Choroid plexus epithelial cell (primary cell): Measurements from ENCODE around the gene HMSD.
A peak's percentile ranks its signal among the peaks of the same experiment; 100 is the strongest.

Experiments used
- DNase-seq: peaks from one replicate; pipeline ENCODE4 v3.0.0-alpha.2; 2010; ENCODE audit warnings: low read depth
- H3K4me3 ChIP-seq: 2 replicates; pipeline ENCODE4 v1.5.1; 2011; ENCODE audit warnings: low read depth, mild to moderate bottlenecking, control low read depth, low read length, moderate library complexity
- CTCF ChIP-seq: conservative IDR thresholded peaks from 2 replicates; pipeline ENCODE4 v1.5.1; 2011; ENCODE audit warnings: low read depth, mild to moderate bottlenecking, control low read depth, inconsistent platforms, low read length, moderate library complexity

HMSD gene

GRCh38 chr18:63987743-63988142 lies 38.6 kb downstream of the HMSD start:
- peak; percentile 55 for DNase-seq
- H3K4me3 ChIP-seq = no peak overlapping the region
- no peak for TF ChIP-seq CTCF

DNA sequence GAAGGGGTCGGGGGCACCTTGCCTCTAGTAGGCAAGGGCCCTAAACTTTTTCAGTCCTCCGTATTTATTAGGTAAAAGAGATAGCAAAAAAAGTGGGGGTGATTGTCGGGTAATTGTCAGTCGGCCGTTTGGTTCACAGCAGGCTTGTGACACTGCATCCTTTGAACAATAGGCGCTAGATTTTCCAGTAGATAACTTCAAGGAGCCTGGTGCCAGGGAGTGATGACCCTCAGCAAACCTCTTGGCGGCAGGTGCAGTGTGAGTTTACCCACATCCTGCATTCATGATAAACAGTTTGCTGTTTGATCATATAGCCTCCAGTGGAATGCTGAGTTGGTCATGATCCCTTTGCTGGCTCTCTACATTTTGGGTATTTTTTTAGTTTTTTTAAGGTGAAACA lies 43.6 kb downstream of the HMSD start:
- no peak overlapping the region for H3K4me3 ChIP-seq
- TF ChIP-seq CTCF = no peak
- DNase-seq = no peak

DNA sequence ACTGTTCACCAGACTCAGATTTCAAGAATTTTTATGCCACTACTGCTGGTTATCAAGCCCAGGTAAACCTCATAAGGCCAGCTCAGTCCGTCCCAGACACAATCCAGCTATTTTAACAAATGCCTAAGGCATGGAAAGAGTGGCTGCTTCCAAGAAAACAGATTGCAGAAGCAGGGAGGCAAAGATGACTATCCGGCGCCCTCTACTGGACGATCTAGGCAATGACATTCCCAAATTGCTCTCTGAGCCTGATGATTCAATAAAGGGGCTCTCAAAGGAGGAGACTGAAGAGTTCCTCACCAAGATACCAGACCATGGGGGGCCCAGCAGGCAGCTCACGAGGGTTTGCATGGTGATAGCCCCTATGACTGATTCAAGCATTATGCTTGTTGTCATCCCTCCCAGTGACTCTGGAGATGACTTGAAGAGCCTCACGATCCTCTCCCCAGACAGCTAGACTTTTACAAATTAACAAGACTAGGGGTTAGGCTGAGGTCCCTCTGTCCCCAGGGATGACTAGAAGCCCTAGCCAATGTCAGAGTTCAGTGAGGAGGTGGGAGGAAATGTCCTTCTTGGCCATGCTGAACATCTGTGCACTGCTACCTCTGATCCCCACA lies 45.8 kb downstream of the HMSD start:
- peak; percentile 93 for TF ChIP-seq CTCF
- no peak overlapping the region for H3K4me3 ChIP-seq
- peak; percentile 73 for DNase-seq

GRCh38 chr18:63997041-63997440 lies 47.9 kb downstream of the HMSD start:
- no peak for TF ChIP-seq CTCF
- no peak overlapping the region for H3K4me3 ChIP-seq
- DNase-seq = no peak

DNA sequence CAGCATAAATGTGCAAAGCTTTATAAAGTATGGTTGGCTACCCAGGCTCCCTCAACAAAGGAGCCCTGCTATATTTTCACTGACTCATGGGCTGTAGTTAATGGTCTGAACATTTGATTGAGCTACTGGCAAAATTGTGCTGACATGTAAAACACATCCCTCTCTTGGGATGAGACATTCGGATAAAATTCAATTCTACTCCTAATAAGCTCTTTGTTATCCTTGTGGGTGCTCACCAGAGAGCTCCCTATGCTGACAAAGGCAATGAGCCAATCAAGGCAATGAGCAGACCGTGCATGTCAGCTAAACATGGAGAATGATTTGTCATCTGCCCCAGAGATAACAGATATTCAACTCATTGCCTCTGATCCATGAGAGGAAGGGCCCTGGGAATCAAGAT lies 48.5 kb downstream of the HMSD start:
- TF ChIP-seq CTCF = no peak
- no peak overlapping the region for H3K4me3 ChIP-seq
- DNase-seq = no peak

DNA sequence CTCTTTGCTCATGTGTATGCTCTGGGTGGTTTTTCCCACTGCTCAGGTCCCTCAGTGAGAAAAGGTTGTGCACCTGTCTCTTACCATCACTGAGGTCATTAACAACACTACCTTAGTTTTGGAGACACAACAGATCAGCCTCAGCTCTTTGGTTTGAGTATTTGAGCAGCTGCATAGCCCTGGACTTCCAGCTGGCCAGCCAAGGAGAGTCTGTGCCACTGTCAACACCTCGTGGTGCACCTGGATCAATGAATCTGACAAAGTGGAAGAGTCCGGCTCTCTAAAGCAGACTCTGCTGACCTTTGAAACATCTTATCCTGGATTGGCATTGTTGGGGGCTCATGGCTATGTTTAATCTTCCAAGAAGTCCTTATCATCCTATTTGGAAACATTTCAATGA lies 50.8 kb downstream of the HMSD start:
- no peak overlapping the region for H3K4me3 ChIP-seq
- TF ChIP-seq CTCF = no peak
- DNase-seq = no peak

- H3K4me3 ChIP-seq = no peak overlapping the region
- no peak for DNase-seq
- no peak for TF ChIP-seq CTCF
Measured at GRCh38 chr18:64002581-64002980, 53.5 kb downstream of the HMSD start.
